ENCODE data around the gene ZAR1. TPM values are rescaled to one million over a fixed set of nuclear protein-coding genes. Genes with fewer than 3 reads are reported as not detected.

The ZAR1 gene
- total RNA-seq, 2 donors from 2014 or later, result not detected

DNA sequence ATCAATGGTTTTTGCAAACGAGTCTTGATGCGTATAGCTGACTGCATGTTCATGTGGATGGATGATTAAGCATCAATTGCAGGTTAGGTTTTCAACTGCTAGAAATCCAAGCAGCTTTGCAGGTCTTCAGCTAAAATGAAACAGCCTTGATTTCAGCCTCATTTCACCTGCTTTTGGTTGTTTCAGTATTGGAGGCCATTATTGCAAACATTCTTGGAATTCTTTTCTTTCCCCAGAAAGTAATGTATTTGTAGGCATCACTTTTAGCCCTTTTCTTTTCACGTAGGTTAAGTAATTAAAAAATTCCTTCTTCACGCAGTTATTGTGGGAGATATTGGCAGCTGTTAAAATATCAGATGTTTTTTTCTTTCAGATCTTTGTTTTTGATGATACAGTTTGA, 8.8 kb downstream of the ZAR1 start:
- Mint-ChIP-seq H3K27ac (peak overlapping the region; percentile 14), H3K4me1 (peaks cover 3% of the 10 kb centered on the region), H3K36me3 (ENCODE audit: low read depth) (peaks cover 2% of the 10 kb centered on the region), H3K27me3 (no peaks in the 10 kb centered on the region), H3K4me3 (no peak overlapping the region)
- DNase-seq (no peak), ATAC-seq (no peak)
- no peaks in the 10 kb centered on the region for H3K9me3 ChIP-seq (ENCODE audit: control insufficient read depth, low read length, poor library complexity, severe bottlenecking)

DNA sequence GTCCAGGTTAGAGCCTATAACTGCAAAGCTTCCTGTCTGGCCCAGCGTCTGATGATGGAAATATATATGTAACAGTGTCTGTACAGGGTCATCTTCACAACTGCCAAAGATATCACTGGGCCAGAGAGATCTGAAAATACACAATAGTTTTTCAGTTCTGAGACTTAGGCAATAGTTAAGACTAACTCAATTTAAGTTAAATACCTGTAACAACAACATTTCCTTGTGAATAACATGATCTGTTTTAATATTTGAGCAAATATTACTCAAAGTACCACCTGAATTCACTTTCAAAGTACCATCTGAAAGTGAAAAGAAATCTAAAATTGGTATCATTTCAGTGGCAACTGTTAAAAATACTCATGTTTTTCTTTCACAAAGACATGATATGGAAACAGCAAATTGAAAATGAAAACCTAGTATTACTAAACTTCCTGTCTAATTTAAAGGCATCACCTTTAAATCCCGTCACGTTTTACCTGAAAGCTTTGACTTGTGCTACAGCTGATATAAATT, 9.6 kb downstream of the ZAR1 start:
- peak overlapping the region; percentile 14 for H3K27ac Mint-ChIP-seq
- peaks cover 2% of the 10 kb centered on the region for H3K36me3 Mint-ChIP-seq (ENCODE audit: low read depth)
- ATAC-seq, result no peak

DNA sequence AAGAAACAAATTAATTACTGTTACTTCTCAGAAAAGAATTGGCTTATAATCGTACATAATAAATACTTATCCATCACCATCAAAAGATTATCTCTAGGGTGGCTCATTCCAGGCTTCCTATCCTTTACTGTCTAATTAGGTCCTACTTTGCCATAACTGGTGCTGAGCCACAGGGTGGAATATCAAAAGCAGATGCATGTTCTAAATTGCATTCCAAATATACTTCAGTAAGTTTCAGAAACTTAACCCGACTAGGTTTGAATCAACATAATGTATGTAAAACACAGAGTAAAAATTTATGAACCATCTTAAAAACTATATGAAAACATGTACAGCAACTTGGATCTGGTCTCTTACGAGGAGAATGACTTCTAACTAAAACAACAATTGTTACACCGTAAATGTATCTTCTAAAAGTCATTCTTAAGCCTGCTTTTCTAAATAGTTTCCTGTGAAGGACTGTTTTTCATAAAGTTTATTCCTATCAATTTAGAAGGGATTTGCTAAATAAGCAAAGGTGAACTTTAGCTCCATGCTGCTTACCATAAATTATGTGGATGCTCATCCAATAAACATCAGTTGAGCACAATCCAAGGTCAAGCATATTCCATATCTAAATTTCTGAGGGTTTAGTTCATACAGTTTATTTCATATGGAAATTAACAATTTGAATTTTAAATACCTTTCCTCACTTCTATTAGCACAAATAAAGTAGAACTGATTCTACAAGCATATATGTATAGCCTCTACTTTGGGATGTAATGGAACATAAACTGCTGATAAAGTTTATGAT, 13.4 kb downstream of the ZAR1 start:
- Mint-ChIP-seq H3K27ac (no peak overlapping the region), H3K36me3 (ENCODE audit: low read depth) (peaks cover 6% of the 10 kb centered on the region), H3K4me1 (peaks cover 4% of the 10 kb centered on the region), H3K4me3 (no peak overlapping the region), H3K27me3 (no peaks in the 10 kb centered on the region)
- DNase-seq (no peak), ATAC-seq (no peak)
- H3K9me3 ChIP-seq (ENCODE audit: control insufficient read depth, low read length, poor library complexity, severe bottlenecking), result no peaks in the 10 kb centered on the region

More for the DNA sequence above, 9.6 kb downstream of the ZAR1 start:
- H3K4me1 Mint-ChIP-seq, result peaks cover 3% of the 10 kb centered on the region
- H3K4me3 Mint-ChIP-seq, result no peak overlapping the region
- DNase-seq, result no peak
- no peaks in the 10 kb centered on the region for H3K27me3 Mint-ChIP-seq
- H3K9me3 ChIP-seq (ENCODE audit: control insufficient read depth, low read length, poor library complexity, severe bottlenecking), result no peaks in the 10 kb centered on the region

DNA sequence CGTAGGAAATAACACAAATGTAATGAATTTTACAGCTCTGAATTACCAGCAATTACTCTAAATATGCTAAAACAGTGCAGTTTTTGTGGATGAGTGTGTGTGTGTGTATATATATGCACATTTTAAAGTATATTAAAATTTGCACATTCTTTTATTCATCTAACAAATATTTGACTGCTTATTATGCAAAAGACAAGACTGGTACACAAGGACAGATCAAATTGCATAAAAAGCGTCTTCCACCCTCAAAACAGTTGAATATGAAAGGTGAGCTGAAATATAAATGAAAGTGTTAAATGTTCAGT, 13.9 kb downstream of the ZAR1 start:
- no peak for ATAC-seq
- DNase-seq, result no peak
- H3K9me3 ChIP-seq (ENCODE audit: control insufficient read depth, low read length, poor library complexity, severe bottlenecking), result no peaks in the 10 kb centered on the region
- Mint-ChIP-seq H3K4me1 (peaks cover 4% of the 10 kb centered on the region), H3K27ac (no peak overlapping the region), H3K36me3 (ENCODE audit: low read depth) (peaks cover 4% of the 10 kb centered on the region), H3K4me3 (no peak overlapping the region), H3K27me3 (no peaks in the 10 kb centered on the region)

DNA sequence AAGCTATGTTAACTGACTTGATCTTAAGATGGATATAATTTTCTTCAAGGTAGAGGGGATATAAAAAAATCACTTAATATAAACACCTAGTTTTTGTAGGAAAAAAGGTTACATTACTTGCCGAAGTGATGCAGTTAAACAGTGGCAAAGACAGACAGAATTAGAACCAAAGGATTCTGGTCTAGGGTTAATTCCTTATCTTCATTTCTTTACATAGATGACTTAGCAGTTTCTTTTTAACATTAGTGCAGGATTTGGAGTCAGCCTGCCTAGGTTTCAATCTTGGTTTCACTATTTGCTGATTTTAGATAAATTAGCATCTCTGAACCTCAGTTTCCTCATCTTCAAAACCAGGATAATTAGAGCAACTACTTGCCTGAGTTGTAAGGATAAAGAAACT, 14.3 kb downstream of the ZAR1 start:
- Mint-ChIP-seq H3K36me3 (ENCODE audit: low read depth) (peaks cover 4% of the 10 kb centered on the region), H3K27ac (no peak overlapping the region), H3K27me3 (no peaks in the 10 kb centered on the region), H3K4me3 (no peak overlapping the region), H3K4me1 (peaks cover 4% of the 10 kb centered on the region)
- H3K9me3 ChIP-seq (ENCODE audit: control insufficient read depth, low read length, poor library complexity, severe bottlenecking), result no peaks in the 10 kb centered on the region
- ATAC-seq (no peak), DNase-seq (no peak)

DNA sequence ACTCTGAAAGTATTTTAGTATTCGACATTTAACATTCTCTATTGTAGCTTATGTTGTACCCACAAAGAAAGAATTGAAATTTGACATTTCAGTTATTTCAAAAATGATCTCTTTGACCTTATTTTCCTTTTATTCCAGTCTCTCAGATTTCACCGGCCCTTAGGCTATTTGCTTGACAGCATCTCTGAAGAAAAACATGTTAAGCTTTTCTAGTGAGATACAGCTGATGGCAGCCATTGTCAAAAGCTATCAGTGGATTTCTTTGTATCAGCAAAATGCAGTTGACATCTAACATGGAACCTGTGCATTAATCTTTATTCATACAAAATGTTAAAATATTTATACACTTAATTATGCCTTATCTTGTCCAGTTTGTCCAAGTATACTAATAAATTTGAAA, 16.7 kb downstream of the ZAR1 start:
- Mint-ChIP-seq H3K27me3 (no peaks in the 10 kb centered on the region), H3K4me3 (no peak overlapping the region), H3K27ac (no peak overlapping the region), H3K36me3 (ENCODE audit: low read depth) (peaks cover 6% of the 10 kb centered on the region), H3K4me1 (peaks cover 4% of the 10 kb centered on the region)
- DNase-seq (no peak), ATAC-seq (no peak)
- no peaks in the 10 kb centered on the region for H3K9me3 ChIP-seq (ENCODE audit: control insufficient read depth, low read length, poor library complexity, severe bottlenecking)

DNA sequence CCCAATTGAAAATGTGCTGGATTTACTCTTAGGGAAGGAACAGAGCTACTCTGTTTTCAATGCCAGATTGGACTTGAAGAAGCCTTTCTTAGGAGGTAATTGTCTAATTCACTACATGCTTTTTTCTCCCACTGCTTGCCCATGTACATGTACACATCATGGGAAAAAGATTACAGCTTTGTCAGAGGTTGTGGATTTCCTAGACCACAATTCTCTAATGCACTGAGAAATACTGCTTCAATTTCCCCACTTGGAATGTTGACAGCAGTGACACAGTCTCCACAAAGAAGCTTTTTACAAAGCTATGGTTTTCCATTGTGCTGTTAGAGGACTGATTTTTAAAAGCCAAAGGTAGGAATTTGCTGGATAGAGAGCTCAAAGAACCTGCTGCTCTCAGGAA, 19.5 kb downstream of the ZAR1 start:
- H3K27ac Mint-ChIP-seq, result no peak overlapping the region
- no peak for ATAC-seq
- peaks cover 6% of the 10 kb centered on the region for H3K36me3 Mint-ChIP-seq (ENCODE audit: low read depth)
- no peak overlapping the region for H3K4me3 Mint-ChIP-seq
- no peaks in the 10 kb centered on the region for H3K27me3 Mint-ChIP-seq
- H3K4me1 Mint-ChIP-seq, result peaks cover 4% of the 10 kb centered on the region
- DNase-seq, result no peak
- no peaks in the 10 kb centered on the region for H3K9me3 ChIP-seq (ENCODE audit: control insufficient read depth, low read length, poor library complexity, severe bottlenecking)

DNA sequence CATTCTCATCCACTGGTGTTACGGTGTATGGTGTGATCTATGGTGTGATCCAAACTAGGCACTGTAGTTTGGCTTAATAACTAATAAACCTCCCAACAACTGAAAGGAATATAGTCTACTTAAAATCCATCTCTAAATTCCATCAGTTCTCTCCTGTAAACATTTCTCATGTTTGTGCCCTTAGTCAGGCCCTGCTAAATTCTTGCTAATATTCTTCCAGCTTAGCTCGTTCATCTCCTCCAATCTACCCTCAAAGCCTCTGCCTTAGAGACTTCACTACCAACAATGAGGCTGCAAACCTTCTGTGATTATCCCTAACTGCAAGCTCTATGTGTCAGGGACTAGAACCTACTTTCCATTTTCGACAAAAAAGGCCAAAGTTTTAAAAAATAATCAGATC, 28.1 kb downstream of the ZAR1 start:
- DNase-seq, result no peak
- no peaks in the 10 kb centered on the region for H3K9me3 ChIP-seq (ENCODE audit: control insufficient read depth, low read length, poor library complexity, severe bottlenecking)
- no peak for ATAC-seq
- Mint-ChIP-seq H3K27me3 (no peaks in the 10 kb centered on the region), H3K27ac (peak overlapping the region; percentile 34), H3K4me3 (no peak overlapping the region), H3K36me3 (ENCODE audit: low read depth) (peaks cover 25% of the 10 kb centered on the region), H3K4me1 (peaks cover 10% of the 10 kb centered on the region)

DNA sequence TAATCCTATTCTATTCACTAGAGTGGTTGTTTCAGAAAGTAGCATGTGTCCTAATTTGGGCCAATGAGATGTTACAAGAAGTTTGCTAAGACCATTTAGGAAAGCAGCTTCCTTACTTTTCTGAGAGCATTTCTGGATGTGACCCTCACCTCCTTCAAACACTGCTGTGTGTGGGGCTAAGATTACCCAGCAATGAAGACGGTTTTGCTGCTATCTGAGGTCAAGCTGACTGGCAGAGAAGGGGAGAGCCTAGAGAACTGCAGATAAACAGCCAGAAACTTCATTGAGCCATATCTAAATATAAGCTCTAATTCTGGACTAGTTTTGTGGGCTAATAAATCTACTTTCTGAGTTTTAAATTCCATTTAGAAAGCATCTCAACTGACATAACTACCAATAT, 36.4 kb downstream of the ZAR1 start:
- Mint-ChIP-seq H3K36me3 (ENCODE audit: low read depth) (peaks cover 31% of the 10 kb centered on the region), H3K27ac (no peak overlapping the region), H3K27me3 (no peaks in the 10 kb centered on the region), H3K4me1 (peaks cover 8% of the 10 kb centered on the region), H3K4me3 (no peak overlapping the region)
- DNase-seq (no peak), ATAC-seq (no peak)
- H3K9me3 ChIP-seq (ENCODE audit: control insufficient read depth, low read length, poor library complexity, severe bottlenecking), result no peaks in the 10 kb centered on the region

DNA sequence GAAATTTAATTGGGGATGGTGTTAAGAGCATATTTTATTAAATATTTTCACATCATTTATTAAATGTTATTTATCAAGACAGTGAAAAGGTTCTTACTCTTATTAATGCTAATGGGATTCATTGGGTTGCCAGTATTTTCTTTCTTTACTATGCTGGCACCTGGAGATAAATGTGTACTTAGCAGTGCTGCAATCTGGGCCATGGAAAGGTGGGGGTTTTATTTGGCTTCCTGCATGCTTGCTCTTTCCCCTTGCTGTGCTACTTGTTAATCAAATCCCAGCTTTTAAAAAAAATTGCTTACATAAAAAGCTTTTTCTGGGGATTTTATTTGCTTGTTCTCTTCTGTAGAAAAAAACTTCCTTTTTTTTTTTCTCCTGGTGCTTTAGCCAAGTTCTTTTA, 48.3 kb downstream of the ZAR1 start:
- Mint-ChIP-seq H3K27ac (no peak overlapping the region), H3K36me3 (ENCODE audit: low read depth) (peaks cover 9% of the 10 kb centered on the region), H3K4me3 (no peak overlapping the region), H3K27me3 (no peaks in the 10 kb centered on the region), H3K4me1 (peaks cover 8% of the 10 kb centered on the region)
- ATAC-seq (no peak), DNase-seq (no peak)
- H3K9me3 ChIP-seq (ENCODE audit: control insufficient read depth, low read length, poor library complexity, severe bottlenecking), result no peaks in the 10 kb centered on the region

DNA sequence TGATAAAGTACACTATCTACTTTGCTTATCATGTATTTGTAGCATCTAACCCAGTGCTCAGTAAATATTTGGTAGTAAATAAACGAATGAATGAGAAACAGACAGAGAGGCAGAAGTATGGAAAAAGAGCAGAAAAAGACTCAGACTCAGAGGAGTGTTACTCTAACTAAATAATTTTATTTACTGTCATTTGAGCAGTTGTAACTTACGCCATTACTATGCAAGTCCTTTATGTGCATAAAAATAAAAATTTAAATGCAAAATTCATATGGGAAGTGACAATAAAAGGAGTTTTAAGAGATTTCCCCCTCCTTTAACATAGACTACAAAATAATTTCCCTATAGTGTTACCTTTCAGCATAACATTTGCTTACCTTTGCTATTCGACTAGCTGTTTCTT, 49.5 kb downstream of the ZAR1 start:
- Mint-ChIP-seq H3K4me3 (no peak overlapping the region), H3K36me3 (ENCODE audit: low read depth) (peaks cover 9% of the 10 kb centered on the region), H3K27me3 (no peaks in the 10 kb centered on the region), H3K27ac (peak overlapping the region; percentile 16), H3K4me1 (peaks cover 8% of the 10 kb centered on the region)
- no peaks in the 10 kb centered on the region for H3K9me3 ChIP-seq (ENCODE audit: control insufficient read depth, low read length, poor library complexity, severe bottlenecking)
- ATAC-seq (no peak), DNase-seq (no peak)

DNA sequence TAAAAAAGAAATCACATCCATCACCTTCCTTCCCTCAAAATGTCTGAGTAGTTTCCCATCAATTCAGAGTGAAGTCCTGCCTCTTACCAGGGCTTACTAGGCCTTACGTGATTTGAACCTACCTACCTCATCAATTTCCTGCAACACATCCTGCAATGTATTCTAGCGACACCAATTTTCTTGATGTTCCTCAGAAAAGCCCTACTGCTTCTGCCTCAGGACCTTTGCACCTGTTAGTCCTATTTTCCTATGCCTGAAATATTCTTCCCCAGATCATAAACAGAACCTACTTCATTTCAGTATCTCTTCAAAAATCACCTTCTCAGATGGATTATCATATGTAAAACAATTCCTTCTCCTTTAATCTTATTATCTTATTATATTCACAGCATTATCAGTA, 52.8 kb downstream of the ZAR1 start:
- no peaks in the 10 kb centered on the region for H3K27me3 Mint-ChIP-seq
- H3K4me3 Mint-ChIP-seq, result no peak overlapping the region
- H3K36me3 Mint-ChIP-seq (ENCODE audit: low read depth), result peaks cover 9% of the 10 kb centered on the region
- H3K4me1 Mint-ChIP-seq, result peaks cover 4% of the 10 kb centered on the region
- DNase-seq (no peak), ATAC-seq (no peak)
- no peaks in the 10 kb centered on the region for H3K9me3 ChIP-seq (ENCODE audit: control insufficient read depth, low read length, poor library complexity, severe bottlenecking)
- peak overlapping the region; percentile 53 for H3K27ac Mint-ChIP-seq

DNA sequence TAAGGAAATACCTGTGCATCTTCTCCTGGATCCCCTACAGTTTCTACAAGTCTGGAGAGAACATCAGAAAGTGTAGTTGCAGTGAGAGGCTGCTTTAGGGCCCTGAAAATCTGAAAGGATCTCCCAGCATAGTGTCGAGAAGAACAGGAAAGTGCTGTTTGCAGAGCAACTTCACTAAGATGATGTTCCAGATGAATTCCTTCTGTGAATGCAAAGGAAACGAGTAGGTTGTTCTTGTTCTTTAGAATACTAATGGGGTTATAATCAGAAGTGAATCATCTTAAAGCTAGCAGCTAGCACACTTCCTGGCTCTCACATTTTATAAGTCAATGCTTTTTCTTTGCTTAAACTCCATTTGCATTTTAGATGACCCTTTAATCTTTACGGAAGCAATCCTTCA, 53.7 kb downstream of the ZAR1 start:
- no peak overlapping the region for H3K4me3 Mint-ChIP-seq

More for the DNA sequence above, 53.7 kb downstream of the ZAR1 start:
- no peak for DNase-seq
- ATAC-seq, result no peak
- Mint-ChIP-seq H3K4me1 (peaks cover 4% of the 10 kb centered on the region), H3K36me3 (ENCODE audit: low read depth) (peaks cover 11% of the 10 kb centered on the region), H3K27ac (no peak overlapping the region), H3K27me3 (no peaks in the 10 kb centered on the region)
- no peaks in the 10 kb centered on the region for H3K9me3 ChIP-seq (ENCODE audit: control insufficient read depth, low read length, poor library complexity, severe bottlenecking)
